K562 (cell line): Measurements from ENCODE around the gene FAM98C. TPM values are rescaled to one million over a fixed set of nuclear protein-coding genes. Genes with fewer than 3 reads are reported as not detected.

ENCODE experiments used
- ATAC-seq: fragments of 200-7000 bp; cut with Tn5 transposase; 3 replicates; pipeline ENCODE4 v1.9.1; 2020; ENCODE audit warnings: moderate library complexity
- BruUV-seq: library from RNA; stranded (reverse); fragments of 400-500 nt; replicated peaks from 2 replicates; lab custom pipeline; 2021; lab: Mats Ljungman, UMichigan
- CTCF ChIA-PET: fragments of 300-600 bp; formaldehyde crosslinking; extraction: SDS; loops from one replicate; lab custom pipeline; 2021; ENCODE audit warnings: low intra/inter-chr PET ratio; lab: Yijun Ruan, JAX
- POLR2A ChIA-PET: fragments of 300-600, 350-650 bp; sonication (Branson Sonifier 250); formaldehyde crosslinking; extraction: SDS; loops from one replicate; lab custom pipeline; 2021; ENCODE audit warnings: antibody characterized with exemption, inconsistent platforms; lab: Yijun Ruan, JAX
- DNase-seq, 4 experiments: peaks; one replicate each; pipeline versions ENCODE4 v3.0.0 to v3.0.0-alpha.2; 2011 to 2018; ENCODE audit warnings: low spot score in 3 of 4, mixed read lengths in 3 of 4; ENCODE audit errors: extremely low read depth in 1 of 4
- FAIRE-seq: peaks from 2 replicates; lab custom pipeline; 2011; peaks lifted over from hg19 to GRCh38; lab: Jason Lieb, UNC
- H2AFZ ChIP-seq: 2 replicates; pipeline ENCODE4 v1.6.0; 2011; ENCODE audit warnings: low read depth, low read length, control low read depth, inconsistent platforms
- H3K27ac ChIP-seq: fragments of 200-600 bp; 3 replicates; pipeline ENCODE4 v1.8.0; 2011; ENCODE audit warnings: low read depth, mild to moderate bottlenecking, control low read depth, inconsistent platforms, low read length, moderate library complexity, mixed read lengths; ENCODE audit errors: extremely low read depth
- H3K27me3 ChIP-seq, 2 experiments: fragments of 300-600 bp in 1 of 2; 2 replicates in 1 of 2; 3 replicates in 1 of 2; pipeline versions ENCODE4 v1.6.0 to v1.8.0; 2011; ENCODE audit warnings: inconsistent platforms in 2 of 2, low read length in 2 of 2, mild to moderate bottlenecking in 1 of 2, mixed read lengths in 1 of 2, moderate library complexity in 1 of 2; ENCODE audit not compliant: control insufficient read depth in 2 of 2, insufficient read depth in 2 of 2
- H3K36me3 ChIP-seq: fragments of 300-600 bp; 3 replicates; pipeline ENCODE4 v1.8.0; 2011; ENCODE audit warnings: mild to moderate bottlenecking, low read length, inconsistent platforms; ENCODE audit not compliant: control insufficient read depth, insufficient read depth
- H3K4me1 ChIP-seq, 2 experiments: fragments of 200-600 bp in 1 of 2; replicated peaks in 1 of 2; 2 replicates in 1 of 2; 3 replicates in 1 of 2; pipeline versions ENCODE4 v1.5.1 to v1.8.0; 2011; ENCODE audit warnings: inconsistent platforms in 2 of 2, low read length in 2 of 2, mild to moderate bottlenecking in 1 of 2, mixed read lengths in 1 of 2, moderate library complexity in 1 of 2; ENCODE audit not compliant: control insufficient read depth in 2 of 2, insufficient read depth in 2 of 2
- H3K4me2 ChIP-seq: 2 replicates; pipeline ENCODE4 v1.6.1; 2011; ENCODE audit warnings: low read length, control low read depth, inconsistent platforms, mixed read lengths; ENCODE audit not compliant: insufficient read depth
- H3K4me3 ChIP-seq: fragments of 200-600 bp; sonication (generic), shearing (Covaris generic); 2 replicates; pipeline ENCODE4 v1.5.1; 2016; ENCODE audit warnings: control low read depth, inconsistent platforms
- H3K79me2 ChIP-seq: fragments of 200-600 bp; 3 replicates; pipeline ENCODE4 v1.8.0; 2011; ENCODE audit warnings: low read length, inconsistent platforms; ENCODE audit not compliant: control insufficient read depth, insufficient read depth
- H3K9ac ChIP-seq, 2 experiments: 2 replicates each; pipeline versions ENCODE4 v1.6.0 to v1.6.1; 2011; ENCODE audit warnings: low read depth in 2 of 2, low read length in 2 of 2, control low read depth in 1 of 2, inconsistent platforms in 1 of 2, mild to moderate bottlenecking in 1 of 2, mixed read lengths in 1 of 2; ENCODE audit not compliant: insufficient read depth in 1 of 2
- H3K9me1 ChIP-seq: one replicate; pipeline ENCODE4 v1.6.0; 2011; ENCODE audit warnings: inconsistent platforms, mild to moderate bottlenecking, low read length, moderate library complexity; ENCODE audit not compliant: control insufficient read depth, insufficient read depth
- H3K9me3 ChIP-seq: replicated peaks from 2 replicates; pipeline ENCODE4 v1.5.1; 2011; ENCODE audit warnings: low read depth, low read length, inconsistent platforms; ENCODE audit not compliant: control insufficient read depth, insufficient read depth
- H4K20me1 ChIP-seq: replicated peaks from 2 replicates; pipeline ENCODE4 v1.6.1; 2011; ENCODE audit warnings: low read length, inconsistent platforms, mixed read lengths; ENCODE audit not compliant: control insufficient read depth, insufficient read depth
- CEBPG ChIP-seq, 3 experiments: fragments of 200-800 bp in 1 of 3; sonication (Bioruptor generic) in 1 of 3; sonication (generic) in 1 of 3; formaldehyde crosslinking in 1 of 3; IDR thresholded peaks in 2 of 3; conservative IDR thresholded peaks in 1 of 3; 2 replicates each; pipeline versions ENCODE4 v1.6.1 to v1.8.0; 2016 to 2022; ENCODE audit warnings: missing compliant biosample characterization in 2 of 3, missing genetic modification characterization in 2 of 3, mild to moderate bottlenecking in 1 of 3, missing genetic modification reagents in 1 of 3
- KLF10 ChIP-seq: fragments of 250-450 bp; sonication (Bioruptor Pico); IDR thresholded peaks from 2 replicates; pipeline ENCODE4 v1.6.1; 2021; ENCODE audit warnings: matching md5 sums
- NFIC ChIP-seq: fragments of 450-650 bp; IDR thresholded peaks from 2 replicates; pipeline ENCODE4 v1.6.1; 2017; ENCODE audit warnings: mild to moderate bottlenecking, inconsistent platforms
- ZKSCAN1 ChIP-seq: fragments of 150-350 bp; IDR thresholded peaks from 2 replicates; pipeline ENCODE4 v1.6.1; 2016; ENCODE audit warnings: low read depth, low read length
- WGBS: fragments of 100-300 bp; shearing (Covaris generic); methylation state at CpG from one replicate; pipeline ENCODE4 v1.1.6; 2016; ENCODE audit warnings: low coverage, mixed read lengths; ENCODE audit not compliant: insufficient coverage; ENCODE audit errors: missing lambda C conversion rate; 5-methylcytosine and 5-hydroxymethylcytosine counted together
- in situ Hi-C: fragments of 300-500 bp; cut with MboI; formaldehyde crosslinking; loops from 4 replicates; pipeline ENCODE4 v1.15.0; 2018; ENCODE audit warnings: inconsistent platforms, mixed read lengths
- intact Hi-C: fragments of 100-400 bp; cut with micrococcal nuclease; formaldehyde crosslinking; loops from 2 replicates; pipeline ENCODE4 v1.14.2; 2022
- polyA plus RNA-seq, 8 experiments: library from polyadenylated mRNA; depleted of rRNA in 4 of 8; stranded (reverse) in 5 of 8; unstranded in 3 of 8; fragments of >200 nt; fragmentation: Nextera tagmentation in 2 of 8; fragmentation: Illumina TruSeq in 1 of 8; extraction: Ambion mirVana in 2 of 8; extraction: Trizol in 1 of 8; gene quantifications; 2 replicates each; pipeline versions ENCODE4 v1.2.1 to v1.2.3, GENCODE V29; 2011 to 2014; ENCODE audit warnings: inconsistent platforms in 1 of 8, missing spikeins in 1 of 8
- total RNA-seq, 7 experiments: library from RNA; depleted of rRNA in 6 of 7; stranded (reverse); fragments of >200 nt in 6 of 7; fragmentation: Illumina TruSeq in 2 of 7; extraction: Trizol in 2 of 7; gene quantifications; 2 replicates each; pipeline versions ENCODE4 v1.2.1 to v1.2.3, GENCODE V29; 2011 to 2021; ENCODE audit warnings: low replicate concordance in 1 of 7
- TF ChIP-seq, protein P1 (sequence below), 2 experiments: fragments of 450-650 bp in 1 of 2; sonication (generic) in 1 of 2; formaldehyde crosslinking in 1 of 2; IDR thresholded peaks in 1 of 2; conservative IDR thresholded peaks in 1 of 2; 2 replicates each; pipeline versions ENCODE4 v1.6.1 to v1.8.1; 2016 to 2023; ENCODE audit warnings: mild to moderate bottlenecking in 2 of 2, moderate library complexity in 2 of 2, inconsistent platforms in 1 of 2, missing genetic modification reagents in 1 of 2

The FAM98C gene
- total and polyA plus RNA-seq, 9 of the 15 experiments (the other 6 are each of a cell fraction or from before 2014, with no cell fraction given) = 1.7 to 43.8 (median 13.7) TPM

DNA sequence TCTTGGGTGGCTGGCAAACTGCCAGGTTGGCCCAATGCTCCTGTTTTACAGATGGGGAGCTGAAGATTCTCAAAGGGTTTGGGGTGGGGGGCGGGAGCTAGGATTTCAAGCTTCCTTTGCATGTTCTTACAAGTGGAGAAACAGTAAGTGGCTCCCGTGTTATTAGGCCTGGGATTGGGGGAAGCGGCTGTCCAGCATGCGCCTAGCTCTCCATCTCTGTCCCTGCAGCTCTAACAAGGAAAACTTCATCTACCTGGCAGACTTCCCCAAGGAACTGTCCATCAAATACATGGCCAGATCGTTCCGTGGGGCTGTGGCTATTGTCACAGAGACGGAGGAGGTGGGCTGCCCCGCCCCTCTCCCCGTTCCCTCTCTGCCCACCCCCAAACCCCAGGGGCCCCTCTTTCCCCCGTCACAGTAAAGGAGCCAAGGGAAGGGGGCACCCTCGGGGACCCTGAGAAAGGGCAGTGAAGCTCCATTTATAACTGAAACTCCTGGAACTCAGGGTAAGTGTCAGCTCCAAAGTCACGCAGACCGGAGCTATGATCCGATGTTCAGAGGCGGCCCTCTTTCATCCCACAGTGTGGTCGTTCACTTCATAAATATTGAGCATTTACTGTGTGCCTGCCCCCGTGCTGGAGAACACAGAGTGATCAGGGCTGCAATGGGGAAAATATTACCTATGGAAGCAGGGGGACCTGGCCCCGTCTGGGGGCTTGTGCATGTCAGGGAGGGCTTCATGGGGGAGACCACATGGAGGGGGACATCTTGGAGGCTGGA lies 43.5 kb upstream of the FAM98C start:
- no peaks in the 10 kb centered on the region for H3K9me3 ChIP-seq
- H3K27ac ChIP-seq = no peak overlapping the region
- POLR2A ChIA-PET = interaction anchor here (0.5 to 1.6 kb wide), 5 partner anchors 13 to 189 kb away, joined by 3 to 5 read pairs (median 4); no protein-coding TSS in a partner anchor
- H3K4me1 ChIP-seq = peaks cover 10 to 26% of the 10 kb centered on the region in 2 experiments; a peak in 4 of 5 replicates
- intact Hi-C loops = no loop called here
- DNase-seq = no peak
- no peak for ATAC-seq
- CTCF ChIA-PET = no interaction called here
- in situ Hi-C loops = no loop called here
- no peaks in the 10 kb centered on the region for H3K79me2 ChIP-seq
- no peak overlapping the region for H2AFZ ChIP-seq
- no peak overlapping the region for H3K4me3 ChIP-seq
- no TSS peak for BruUV-seq
- no peak for FAIRE-seq
- H3K9ac ChIP-seq = peak overlapping the region in 1 of 2 experiments; percentile 1; a peak in 1 of 4 replicates
- H3K9me1 ChIP-seq = no peaks in the 10 kb centered on the region
- peaks cover 24 to 33% of the 10 kb centered on the region in 2 experiments for H3K27me3 ChIP-seq
- peaks cover 10% of the 10 kb centered on the region; the same call in 1 of the 2 replicates for H4K20me1 ChIP-seq
- no peaks in the 10 kb centered on the region for H3K36me3 ChIP-seq
- no peak for TF ChIP-seq ZKSCAN1
- TF ChIP-seq NFIC = peak; percentile 88
- WGBS = 19% methylated on average over 12 of the region's 18 CpGs
- H3K4me2 ChIP-seq = no peak overlapping the region

DNA sequence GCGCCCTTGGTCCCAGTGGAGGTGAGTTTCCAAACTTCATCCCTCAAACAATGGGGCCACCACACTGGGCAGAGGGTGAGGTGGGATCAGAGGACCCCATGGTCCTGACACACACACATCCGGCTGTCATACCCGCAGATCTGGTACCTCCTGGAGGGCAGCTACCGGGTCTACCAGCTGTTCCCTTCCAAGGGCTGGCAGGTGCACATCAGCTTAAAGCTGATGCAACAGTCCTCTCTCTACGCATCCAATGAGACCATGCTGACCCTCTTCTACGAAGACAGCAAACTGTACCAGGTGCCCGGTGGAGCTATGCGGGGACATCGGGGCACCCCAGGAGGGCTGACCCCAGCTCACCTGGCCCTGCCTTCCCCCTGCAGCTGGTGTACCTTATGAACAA lies 42.5 kb upstream of the FAM98C start:
- no peaks in the 10 kb centered on the region for H3K9me1 ChIP-seq
- no peak overlapping the region for H3K4me2 ChIP-seq
- no peak for DNase-seq
- no peak for ATAC-seq
- H3K9ac ChIP-seq = peak overlapping the region in 1 of 2 experiments; percentile 28; a peak in 1 of 4 replicates
- no peaks in the 10 kb centered on the region for H3K79me2 ChIP-seq
- peaks cover 24 to 33% of the 10 kb centered on the region in 2 experiments for H3K27me3 ChIP-seq
- 34% methylated on average over 8 of the region's 9 CpGs for WGBS
- ChIA-PET CTCF (no interaction called here), POLR2A (interaction anchor here (1.0 to 1.9 kb wide), 2 partner anchors 14 to 106 kb away, joined by 3 to 8 read pairs; partner anchors contain the start of gene PSMD8)
- H3K27ac ChIP-seq = no peak overlapping the region
- BruUV-seq = no TSS peak
- in situ Hi-C loops = no loop called here
- peak; percentile 51; the same call in 1 of the 2 replicates for TF ChIP-seq CEBPG (CRISPR knock-in tag; IDR thresholded peaks at IDR 0.05)
- no peak for TF ChIP-seq CEBPG (tag; conservative IDR thresholded peaks at IDR 0.05 in 1 of 2, IDR thresholded peaks at IDR 0.05 in 1 of 2)
- TF ChIP-seq KLF10 (CRISPR knock-in tag) = no peak
- TF ChIP-seq, protein P1, sequence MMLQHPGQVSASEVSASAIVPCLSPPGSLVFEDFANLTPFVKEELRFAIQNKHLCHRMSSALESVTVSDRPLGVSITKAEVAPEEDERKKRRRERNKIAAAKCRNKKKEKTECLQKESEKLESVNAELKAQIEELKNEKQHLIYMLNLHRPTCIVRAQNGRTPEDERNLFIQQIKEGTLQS (IDR thresholded peaks at IDR 0.05) = 0 out of 2 replicates have a peak, but pooled peaks have one; percentile 12
- TF ChIP-seq, protein P1 (CRISPR knock-in tag; conservative IDR thresholded peaks at IDR 0.05) = no peak
- TF ChIP-seq, all 486 proteins: peak for 2
- Histone ChIP-seq H3K36me3 (no peaks in the 10 kb centered on the region), H3K4me3 (no peak overlapping the region), H3K9me3 (no peaks in the 10 kb centered on the region), H2AFZ (no peak overlapping the region), H3K4me1 (peaks cover 10 to 26% of the 10 kb centered on the region in 2 experiments; a peak in 4 of 5 replicates), H4K20me1 (peaks cover 10% of the 10 kb centered on the region; the same call in 1 of the 2 replicates)
- FAIRE-seq = no peak
- intact Hi-C loops = no loop called here
